Osteocyte (in vitro differentiated cells): ENCODE results near the gene FGR. TPM values are rescaled to one million over a fixed set of nuclear protein-coding genes. Genes with fewer than 3 reads are reported as not detected.

Experiments used
- DNase-seq: peaks from one replicate; pipeline ENCODE4 v3.0.0; 2021; ENCODE audit warnings: mixed read lengths; ENCODE audit not compliant: unreplicated experiment; ENCODE audit errors: extremely low spot score
- H3K27ac Mint-ChIP-seq: one replicate; pipeline ENCODE4 v1.8.0; 2021; ENCODE audit warnings: mild to moderate bottlenecking, mixed read lengths; ENCODE audit not compliant: unreplicated experiment
- H3K27me3 Mint-ChIP-seq: one replicate; pipeline ENCODE4 v1.8.0; 2021; ENCODE audit warnings: mixed read lengths; ENCODE audit not compliant: unreplicated experiment
- H3K36me3 Mint-ChIP-seq: one replicate; pipeline ENCODE4 v1.8.0; 2021; ENCODE audit warnings: mixed read lengths; ENCODE audit not compliant: unreplicated experiment
- H3K4me1 Mint-ChIP-seq: one replicate; pipeline ENCODE4 v1.8.0; 2021; ENCODE audit warnings: mixed read lengths; ENCODE audit not compliant: unreplicated experiment
- H3K4me3 Mint-ChIP-seq: one replicate; pipeline ENCODE4 v1.8.0; 2021; ENCODE audit warnings: mild to moderate bottlenecking, moderate library complexity, mixed read lengths; ENCODE audit not compliant: unreplicated experiment
- H3K9me3 Mint-ChIP-seq: one replicate; pipeline ENCODE4 v1.8.0; 2021; ENCODE audit warnings: mixed read lengths; ENCODE audit not compliant: unreplicated experiment
- CTCF ChIP-seq: fragments of 200-600 bp; sonication (generic); IDR thresholded peaks from 2 replicates; pipeline ENCODE4 v1.5.0; 2021; ENCODE audit warnings: antibody characterized with exemption, mild to moderate bottlenecking, moderate library complexity
- total RNA-seq: library from RNA; stranded (reverse); gene quantifications from 2 replicates; pipeline ENCODE4 v1.2.1, GENCODE V29; 2021

FGR gene
- total RNA-seq, 1 donor from 2014 or later = not detected

DNA sequence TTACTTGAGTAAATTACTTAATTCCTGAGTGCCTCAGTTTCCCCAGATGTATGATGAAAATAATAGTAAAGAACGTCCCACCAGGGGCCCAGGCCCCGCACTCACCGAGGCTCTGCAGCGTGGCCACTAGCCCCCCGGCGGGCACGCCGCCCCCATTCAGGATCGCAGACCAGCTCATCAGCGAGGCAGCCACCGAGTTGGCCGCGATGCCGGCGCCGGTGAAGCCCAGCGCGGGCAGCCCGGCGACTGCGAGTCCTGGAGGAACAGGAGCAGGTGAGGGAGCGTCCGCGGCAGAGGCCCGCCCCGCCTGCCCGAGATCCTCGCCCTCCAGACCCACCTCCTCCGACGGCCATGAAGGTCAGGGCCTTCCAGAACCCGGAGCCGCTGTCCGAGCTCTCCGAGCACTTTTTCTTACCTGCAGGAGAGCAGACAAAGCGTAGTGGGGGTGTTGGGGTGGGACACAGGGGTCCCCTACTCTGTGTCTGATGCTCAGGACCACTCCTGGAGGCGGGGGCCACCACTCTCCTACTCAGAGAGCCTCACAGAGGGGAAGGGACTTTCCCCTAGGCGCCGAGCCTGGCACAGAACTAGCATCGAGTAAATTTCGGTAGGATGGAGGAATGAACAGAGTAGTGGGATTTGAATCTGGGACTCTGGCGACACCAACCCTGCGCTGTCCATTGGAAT is 33.3 kb upstream of the FGR start:
- Mint-ChIP-seq H3K36me3 (peaks cover 3% of the 10 kb centered on the region), H3K27me3 (no peaks in the 10 kb centered on the region), H3K9me3 (no peaks in the 10 kb centered on the region), H3K4me3 (no peak overlapping the region), H3K27ac (no peak overlapping the region), H3K4me1 (peaks cover 35% of the 10 kb centered on the region)
- DNase-seq = no peak
- no peak for TF ChIP-seq CTCF

DNA sequence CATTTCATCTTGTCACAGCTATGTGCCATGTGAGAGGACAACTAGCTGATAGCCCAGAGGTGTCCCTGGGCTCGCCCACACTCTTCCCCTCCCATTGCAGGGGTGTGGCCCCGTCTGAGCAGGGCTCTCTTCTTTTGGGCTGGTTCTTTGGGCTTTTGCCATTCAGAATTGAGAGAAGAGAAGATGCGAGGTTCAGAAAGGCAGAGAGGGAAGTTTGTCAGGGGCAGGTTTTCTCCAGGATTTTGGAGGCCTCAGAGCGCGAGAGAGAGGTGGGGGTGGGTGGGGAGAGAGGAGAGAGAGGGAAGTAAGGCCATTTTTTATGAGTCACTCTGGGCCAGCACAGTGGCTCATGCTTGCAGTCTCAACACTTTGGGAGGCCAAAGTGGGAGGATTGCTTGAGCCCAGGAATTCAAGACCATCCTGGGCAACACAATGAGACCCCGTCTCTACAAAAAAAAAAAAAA is 31.8 kb upstream of the FGR start:
- Mint-ChIP-seq H3K36me3 (peaks cover 3% of the 10 kb centered on the region), H3K4me1 (peaks cover 29% of the 10 kb centered on the region), H3K9me3 (no peaks in the 10 kb centered on the region), H3K27me3 (no peaks in the 10 kb centered on the region), H3K4me3 (no peak overlapping the region), H3K27ac (no peak overlapping the region)
- no peak for TF ChIP-seq CTCF
- no peak for DNase-seq

DNA sequence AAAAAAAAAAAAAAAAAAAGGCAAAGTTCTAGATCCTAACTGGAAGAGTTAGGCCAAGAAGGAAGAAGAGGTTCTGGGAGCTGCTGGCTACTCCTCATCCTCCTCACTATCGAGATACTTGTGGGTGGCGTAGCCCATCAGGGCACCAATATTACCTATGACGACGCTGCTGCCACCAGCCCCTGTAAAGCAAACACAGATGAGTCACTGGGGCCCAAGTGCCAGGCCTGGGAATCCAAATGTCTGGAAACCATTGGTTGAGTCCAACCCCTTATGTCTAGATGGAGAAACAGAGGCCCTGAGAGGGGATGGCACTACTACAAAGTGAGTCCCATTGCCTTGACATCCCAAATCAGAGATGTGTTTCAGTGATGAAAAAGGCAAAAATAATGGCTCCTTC is 31.3 kb upstream of the FGR start:
- Mint-ChIP-seq H3K4me1 (peaks cover 23% of the 10 kb centered on the region), H3K27ac (no peak overlapping the region), H3K27me3 (no peaks in the 10 kb centered on the region), H3K4me3 (no peak overlapping the region), H3K9me3 (no peaks in the 10 kb centered on the region), H3K36me3 (peaks cover 3% of the 10 kb centered on the region)
- TF ChIP-seq CTCF = no peak
- DNase-seq = no peak

DNA sequence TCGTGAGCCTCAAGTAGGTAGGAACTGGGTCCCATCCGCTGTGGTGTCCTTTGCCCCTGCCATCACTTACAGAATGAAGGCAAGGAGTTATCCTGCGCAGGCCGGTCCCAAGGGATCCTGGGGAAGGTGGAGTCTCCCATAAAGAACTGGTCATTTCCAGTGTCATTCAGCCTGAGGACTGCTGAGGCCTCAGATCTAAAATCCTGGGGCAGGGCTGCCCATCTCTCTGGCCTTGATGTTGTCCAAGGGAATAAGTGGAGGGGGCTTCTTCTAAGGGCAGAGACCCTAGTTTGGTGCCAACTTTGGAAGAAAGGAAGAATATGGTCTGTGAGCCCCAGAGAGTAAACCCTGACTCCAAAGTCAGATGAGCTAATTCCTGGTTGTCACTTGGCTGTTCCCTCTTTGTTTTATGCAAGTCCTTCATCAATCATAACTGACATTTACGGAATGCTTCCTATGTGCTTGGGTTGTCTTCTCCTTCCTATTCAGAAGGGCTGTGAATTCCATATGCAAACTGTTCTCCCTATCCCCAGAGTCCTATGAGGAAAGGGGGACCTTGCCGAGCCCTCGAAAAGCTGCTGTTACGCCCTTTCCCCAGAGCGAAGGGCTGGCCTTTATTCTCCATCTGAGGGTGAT is 30.1 kb upstream of the FGR start:
- no peak for DNase-seq
- Mint-ChIP-seq H3K36me3 (peaks cover 3% of the 10 kb centered on the region), H3K9me3 (no peaks in the 10 kb centered on the region), H3K27ac (no peak overlapping the region), H3K4me3 (no peak overlapping the region), H3K4me1 (peaks cover 20% of the 10 kb centered on the region), H3K27me3 (no peaks in the 10 kb centered on the region)
- no peak for TF ChIP-seq CTCF

GRCh38 chr1:27664291-27664690 is 29.3 kb upstream of the FGR start:
- no peak overlapping the region for H3K4me3 Mint-ChIP-seq
- DNase-seq = no peak
- TF ChIP-seq CTCF = no peak
- peaks cover 20% of the 10 kb centered on the region for H3K4me1 Mint-ChIP-seq
- peaks cover 3% of the 10 kb centered on the region for H3K36me3 Mint-ChIP-seq
- no peak overlapping the region for H3K27ac Mint-ChIP-seq
- H3K27me3 Mint-ChIP-seq = no peaks in the 10 kb centered on the region
- H3K9me3 Mint-ChIP-seq = no peaks in the 10 kb centered on the region
